Pancreas (tissue), 10 donors: ENCODE measurements around the gene BCAN. TPM values are rescaled to one million over a fixed set of nuclear protein-coding genes. Genes with fewer than 3 reads are reported as not detected.

Source experiments
- ATAC-seq, 4 donors: fragments of 200-7000 bp; cut with Tn5 transposase; one replicate each; pipeline versions ENCODE4 v1.8.0 to v1.9.1; 2020; ENCODE audit warnings: mild to moderate bottlenecking in 4 of 4, moderate library complexity in 4 of 4
- DNase-seq, 6 donors: peaks; one replicate each; pipeline ENCODE4 v3.0.0-alpha.2; 2020
- FAIRE-seq: peaks from 2 replicates; lab custom pipeline; 2012; peaks lifted over from hg19 to GRCh38; lab: Jason Lieb, UNC
- H3K27ac ChIP-seq, 4 donors: fragments of 200-600 bp; sonication (generic); 1 replicate in 3 of 4; 2 replicates in 1 of 4; pipeline versions ENCODE4 v1.5.0 to v1.8.0; 2020
- H3K27me3 ChIP-seq, 4 donors: fragments of 200-600 bp; one replicate each; pipeline ENCODE4 v1.8.0; 2021
- H3K36me3 ChIP-seq, 3 donors: fragments of 200-600 bp; sonication (generic) in 1 of 3; one replicate each; pipeline versions ENCODE4 v1.5.0 to v1.8.0; 2020 to 2021
- H3K4me1 ChIP-seq, 3 donors: fragments of 200-600 bp; one replicate each; pipeline ENCODE4 v1.8.0; 2021
- H3K4me3 ChIP-seq, 4 donors: fragments of 200-600 bp; sonication (generic) in 2 of 4; one replicate each; pipeline versions ENCODE4 v1.5.0 to v1.8.0; 2020 to 2021
- H3K9me3 ChIP-seq, 4 donors: fragments of 200-600 bp; one replicate each; pipeline ENCODE4 v1.8.0; 2021
- WGBS, 2 donors: extraction: QIAGEN DNeasy Blood & Tissue Kit; methylation state at CpG; one replicate each; pipeline ENCODE4 v1.1.7; 2013; 5-methylcytosine and 5-hydroxymethylcytosine counted together
- intact Hi-C, 3 donors: fragments of 100-400 bp; cut with DNase I; formaldehyde crosslinking; loops; one replicate each; pipeline versions ENCODE4 v1.11.1 to v1.14.2; 2022
- polyA plus RNA-seq, 2 donors: library from polyadenylated mRNA; stranded (reverse); fragments of 200-250 nt; gene quantifications; one replicate each; pipeline ENCODE4 v1.2.3, GENCODE V29; 2013
- total RNA-seq, 6 donors: library from RNA; stranded (reverse); fragmentation: NEBNext Ultra II Directional in 4 of 6; extraction: Animal tissue kit (Norgen Biotek cat#: 25700) in 4 of 6; gene quantifications; one replicate each; pipeline versions ENCODE4 v1.2.1 to v1.2.4, GENCODE V29; 2021 to 2023
- TF ChIP-seq, protein P1 (sequence below), 4 donors: fragments of 200-600 bp; sonication (generic) in 3 of 4; IDR thresholded peaks; one replicate each; pipeline versions ENCODE4 v1.5.0 to v1.8.0; 2021; ENCODE audit warnings: antibody characterized with exemption in 4 of 4
- donor health status: healthy with polysubstance abuse.
- donor health status: DM: no; HTN: no; CAD: no; lungs with moderate emphysema.
- donor health status: DM: no; HTN: no; CAD: no.
- donor health status: control.
- donor health status: control.
- donor health status: Bipolar disorder and iron deficiency.
- donor health status: DM: yes; HTN: yes; CAD: no.
- donor health status: DM: no; HTN: no; CAD: no.
- donor health status: DM: no; HTN: no; CAD: no.
- donor health status: DM: yes; HTN: yes; CAD: no.

Gene BCAN
- total and polyA plus RNA-seq, 8 donors = 0.12 TPM; not detected in 7

- intact Hi-C loops = loop anchor here in 1 of 3 donors (5.0 kb wide), 1 partner anchor 33 kb away; no protein-coding TSS in a partner anchor
- WGBS, 2 donors = 57 to 81% methylated on average over 2 of the region's 2 CpGs
Measured at GRCh38 chr1:156655151-156655903, 13.4 kb downstream of the BCAN start.

GRCh38 chr1:156655904-156656516 is 14.1 kb downstream of the BCAN start:
- TF ChIP-seq, protein P1, sequence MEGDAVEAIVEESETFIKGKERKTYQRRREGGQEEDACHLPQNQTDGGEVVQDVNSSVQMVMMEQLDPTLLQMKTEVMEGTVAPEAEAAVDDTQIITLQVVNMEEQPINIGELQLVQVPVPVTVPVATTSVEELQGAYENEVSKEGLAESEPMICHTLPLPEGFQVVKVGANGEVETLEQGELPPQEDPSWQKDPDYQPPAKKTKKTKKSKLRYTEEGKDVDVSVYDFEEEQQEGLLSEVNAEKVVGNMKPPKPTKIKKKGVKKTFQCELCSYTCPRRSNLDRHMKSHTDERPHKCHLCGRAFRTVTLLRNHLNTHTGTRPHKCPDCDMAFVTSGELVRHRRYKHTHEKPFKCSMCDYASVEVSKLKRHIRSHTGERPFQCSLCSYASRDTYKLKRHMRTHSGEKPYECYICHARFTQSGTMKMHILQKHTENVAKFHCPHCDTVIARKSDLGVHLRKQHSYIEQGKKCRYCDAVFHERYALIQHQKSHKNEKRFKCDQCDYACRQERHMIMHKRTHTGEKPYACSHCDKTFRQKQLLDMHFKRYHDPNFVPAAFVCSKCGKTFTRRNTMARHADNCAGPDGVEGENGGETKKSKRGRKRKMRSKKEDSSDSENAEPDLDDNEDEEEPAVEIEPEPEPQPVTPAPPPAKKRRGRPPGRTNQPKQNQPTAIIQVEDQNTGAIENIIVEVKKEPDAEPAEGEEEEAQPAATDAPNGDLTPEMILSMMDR (IDR thresholded peaks at IDR 0.05) = no peak
- DNase-seq = no peak
- H3K27ac ChIP-seq = no peak overlapping the region
- FAIRE-seq = no peak
- no peaks in the 10 kb centered on the region for H3K9me3 ChIP-seq
- no peaks in the 10 kb centered on the region for H3K36me3 ChIP-seq
- ATAC-seq = no peak
- no peak overlapping the region for H3K4me3 ChIP-seq
- H3K27me3 ChIP-seq = peaks cover 0 to 6% (median 0%) of the 10 kb centered on the region in 4 donors
- peaks cover 5 to 20% (median 10%) of the 10 kb centered on the region in 3 donors for H3K4me1 ChIP-seq
- intact Hi-C loops = loop anchor here in 1 of 3 donors (5.0 kb wide), 1 partner anchor 34 kb away; no protein-coding TSS in a partner anchor
- WGBS, 2 donors = 59 to 60% methylated on average over 9 of the region's 9 CpGs

More at GRCh38 chr1:156655151-156655903, 13.4 kb downstream of the BCAN start:
- TF ChIP-seq, protein P1 (IDR thresholded peaks at IDR 0.05) = no peak
- ATAC-seq = no peak
- Histone ChIP-seq H3K9me3 (no peaks in the 10 kb centered on the region), H3K4me1 (peaks cover 5 to 15% (median 10%) of the 10 kb centered on the region in 3 donors), H3K36me3 (no peaks in the 10 kb centered on the region), H3K27me3 (peaks cover 0 to 6% (median 0%) of the 10 kb centered on the region in 4 donors), H3K4me3 (no peak overlapping the region), H3K27ac (no peak overlapping the region)
- no peak for DNase-seq
- no peak for FAIRE-seq

DNA sequence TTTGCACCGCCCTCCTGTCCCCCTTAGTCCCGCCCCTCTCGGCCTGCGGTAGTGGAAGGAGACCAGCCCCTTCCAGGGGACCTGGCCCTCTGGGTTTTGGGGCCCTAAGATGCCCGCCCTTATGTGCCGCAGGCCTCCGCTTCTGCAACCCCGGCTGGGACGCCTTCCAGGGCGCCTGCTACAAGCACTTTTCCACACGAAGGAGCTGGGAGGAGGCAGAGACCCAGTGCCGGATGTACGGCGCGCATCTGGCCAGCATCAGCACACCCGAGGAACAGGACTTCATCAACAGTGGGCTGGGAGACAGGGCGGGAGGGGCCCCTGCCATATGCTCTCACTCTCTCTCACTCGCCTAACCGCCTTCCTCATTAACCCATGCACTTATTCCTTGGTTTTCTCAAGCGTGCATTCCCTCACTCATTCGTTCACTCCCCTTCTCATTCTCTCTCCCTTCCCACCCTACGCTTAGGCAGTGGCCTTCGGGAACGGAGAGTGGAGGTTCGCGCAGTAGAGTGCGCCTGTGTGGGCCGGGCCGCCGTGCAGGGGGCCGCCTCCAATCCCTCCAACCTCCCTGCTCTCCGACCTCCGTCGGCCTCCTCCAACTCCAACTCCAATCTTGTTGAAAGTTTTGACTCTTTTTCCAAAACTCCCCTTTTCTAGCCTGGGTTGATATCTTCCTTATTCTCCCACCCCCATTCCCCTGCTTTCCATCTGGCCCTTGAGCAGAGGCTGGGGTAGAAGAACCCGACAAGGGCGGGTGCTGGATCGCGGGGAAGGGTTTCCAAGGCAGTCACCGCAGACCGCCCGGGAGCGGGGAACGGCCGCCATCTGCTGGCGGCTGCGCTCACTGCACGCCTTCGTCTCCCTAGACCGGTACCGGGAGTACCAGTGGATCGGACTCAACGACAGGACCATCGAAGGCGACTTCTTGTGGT is 15.2 kb downstream of the BCAN start:
- TF ChIP-seq, protein P1 (IDR thresholded peaks at IDR 0.05) = peak; percentile 86 to 94 (median 92)
- H3K27me3 ChIP-seq = peaks cover 0 to 6% (median 0%) of the 10 kb centered on the region in 4 donors
- FAIRE-seq = no peak
- DNase-seq = peak; percentile 40 to 90 (median 81)
- intact Hi-C loops = loop anchor here in 1 of 3 donors (5.0 kb wide), 1 partner anchor 35 kb away; no protein-coding TSS in a partner anchor
- H3K27ac ChIP-seq = no peak overlapping the region
- H3K36me3 ChIP-seq = no peaks in the 10 kb centered on the region
- peak; percentile 50 to 72 (median 64) for ATAC-seq
- peak overlapping the region in 1 of 4 donors; percentile 18 for H3K4me3 ChIP-seq
- peaks cover 5 to 24% (median 10%) of the 10 kb centered on the region in 3 donors for H3K4me1 ChIP-seq
- H3K9me3 ChIP-seq = no peaks in the 10 kb centered on the region
- WGBS, 2 donors = 4 to 5% methylated on average over 53 to 54 of the region's 54 CpGs

DNA sequence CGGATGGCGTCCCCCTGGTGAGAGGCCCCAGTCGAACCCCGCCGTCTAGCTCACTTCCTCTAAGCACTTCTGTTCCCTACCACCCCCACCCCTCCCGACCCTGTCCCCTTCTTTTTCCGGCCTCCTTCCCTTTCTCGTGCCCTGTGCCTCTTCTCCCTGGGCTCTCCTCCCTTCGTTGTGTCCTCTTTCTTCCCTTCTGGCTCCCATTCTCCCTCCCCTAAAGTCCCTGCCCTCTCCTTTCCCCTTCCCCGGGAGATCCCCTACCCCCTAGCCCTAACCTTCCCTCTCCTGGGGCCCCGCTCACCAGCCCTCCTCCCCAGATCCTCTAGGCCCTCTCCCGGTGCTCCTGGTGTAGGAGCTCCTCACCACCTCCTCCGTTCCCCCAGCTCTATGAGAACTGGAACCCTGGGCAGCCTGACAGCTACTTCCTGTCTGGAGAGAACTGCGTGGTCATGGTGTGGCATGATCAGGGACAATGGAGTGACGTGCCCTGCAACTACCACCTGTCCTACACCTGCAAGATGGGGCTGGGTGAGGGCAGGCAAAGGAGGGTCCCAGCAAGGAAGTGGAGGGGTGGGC is 15.9 kb downstream of the BCAN start:
- H3K27me3 ChIP-seq = peaks cover 0 to 6% (median 0%) of the 10 kb centered on the region in 4 donors

More for the DNA sequence above, 15.9 kb downstream of the BCAN start:
- TF ChIP-seq, protein P1 (IDR thresholded peaks at IDR 0.05) = peak in 1 of 4 donors; percentile 4
- FAIRE-seq (no peak), DNase-seq (no peak), ATAC-seq (no peak)
- Histone ChIP-seq H3K4me3 (peak overlapping the region in 1 of 4 donors; percentile 18), H3K9me3 (no peaks in the 10 kb centered on the region), H3K4me1 (peaks cover 5 to 24% (median 10%) of the 10 kb centered on the region in 3 donors), H3K36me3 (no peaks in the 10 kb centered on the region), H3K27ac (no peak overlapping the region)
- intact Hi-C loops = loop anchor here in 2 of 3 donors (2.0 to 5.0 kb wide), 2 partner anchors 33 to 36 kb away; no protein-coding TSS in a partner anchor
- 16% methylated on average over 15 of the region's 15 CpGs for WGBS, 2 donors
